GM04503 (cell line): ENCODE data around the gene LNPK.
A peak's percentile ranks its signal among the peaks of the same experiment; 100 is the strongest.
"Not testable (repeated sequence)": the region's sequence is repeated elsewhere in the genome, so short reads cannot be mapped to it uniquely, and the experiment has no call there.

Source experiments
- DNase-seq: peaks from one replicate; pipeline ENCODE4 v3.0.0-alpha.2; 2012; ENCODE audit warnings: low read depth

LNPK gene

GRCh38 chr2:176001916-176002687 lies at the start of gene LNPK:
TSS of gene LNPK (minus strand) at chr2:176002267. CDS start at chr2:175995584, 6,683 bp downstream.
- DNase-seq, result peak; percentile 49

- DNase-seq, result no peak
These were observed 37.3 kb upstream of the LNPK start for GRCh38 chr2:176039375-176039774.

- no peak for DNase-seq
These were observed 36.6 kb upstream of the LNPK start for GRCh38 chr2:176038694-176039093.

DNA sequence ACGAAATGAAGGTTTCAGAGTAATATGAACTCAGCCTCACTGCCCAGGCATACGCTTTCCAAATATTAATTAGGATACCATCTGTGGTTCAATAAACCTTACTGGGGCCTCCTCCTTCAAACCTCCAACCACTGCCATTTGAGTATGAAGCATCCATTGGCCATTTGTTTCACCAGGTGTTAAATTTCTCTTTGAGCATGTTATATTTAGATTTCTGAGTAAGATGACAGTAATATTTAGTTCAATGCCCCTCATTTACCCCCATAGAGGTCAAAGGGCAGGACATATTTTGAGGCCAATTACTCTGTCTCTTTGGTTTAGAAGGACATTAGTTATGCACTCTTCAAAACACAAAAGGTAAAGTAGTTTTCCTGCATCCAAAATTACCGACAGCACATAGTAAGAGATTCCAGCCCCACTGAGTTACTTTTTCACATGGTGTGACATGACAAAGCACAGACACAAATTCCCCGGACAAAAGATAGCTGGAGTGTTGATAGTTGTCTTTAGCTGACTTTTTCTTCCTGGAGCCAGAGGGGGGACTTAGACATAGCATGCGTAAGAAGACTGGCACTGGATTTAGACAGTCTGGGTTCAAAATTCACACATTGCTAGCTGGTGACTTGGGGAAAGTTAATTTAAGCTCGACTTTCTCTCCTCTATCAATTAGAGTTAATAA lies 33.1 kb upstream of the LNPK start:
- DNase-seq, result no peak

DNA sequence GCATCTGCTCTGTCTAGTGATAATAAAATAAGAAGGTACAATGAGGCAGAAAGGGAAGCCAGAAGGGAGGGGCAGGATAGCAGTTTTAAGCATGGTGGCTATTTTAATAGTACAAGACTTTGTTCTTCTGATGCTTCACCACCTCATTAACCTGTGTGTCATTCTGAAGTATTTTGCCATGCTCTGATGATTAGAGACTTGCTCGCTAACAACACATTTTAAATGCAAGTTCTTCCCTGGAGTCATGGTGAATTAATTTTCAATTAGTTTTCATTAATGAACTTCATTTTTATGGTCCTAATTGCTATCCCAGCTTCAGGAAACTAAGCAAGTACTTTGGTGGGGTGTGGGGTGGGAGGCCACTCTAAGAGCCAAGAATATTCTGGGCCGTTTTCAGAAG lies 25.7 kb upstream of the LNPK start:
- DNase-seq, result no peak

DNA sequence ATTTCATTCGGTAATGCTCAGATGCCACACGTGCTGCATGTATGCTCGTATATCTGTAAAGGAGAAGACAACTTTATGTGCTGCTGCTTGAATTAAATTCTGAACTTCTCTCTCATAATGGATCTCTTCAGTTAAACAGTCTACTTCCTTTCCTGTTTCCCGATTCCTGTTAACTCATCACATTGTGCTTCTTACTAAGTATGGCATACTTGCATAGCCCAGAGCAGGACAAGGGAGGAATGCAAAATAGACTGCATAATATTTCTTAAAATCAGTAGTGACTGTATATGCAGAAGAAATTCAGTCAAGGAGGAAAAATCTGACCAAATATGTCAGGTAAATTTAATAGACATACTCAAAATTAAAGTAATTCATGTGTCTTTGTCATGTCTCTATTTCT lies 23.9 kb upstream of the LNPK start:
- no peak for DNase-seq

GRCh38 chr2:176024083-176024482 lies 22.0 kb upstream of the LNPK start:
- DNase-seq, result no peak

GRCh38 chr2:176022048-176022447 lies 20.0 kb upstream of the LNPK start:
- no peak for DNase-seq

- no peak for DNase-seq
These were observed 18.3 kb upstream of the LNPK start for GRCh38 chr2:176020400-176020799.

DNA sequence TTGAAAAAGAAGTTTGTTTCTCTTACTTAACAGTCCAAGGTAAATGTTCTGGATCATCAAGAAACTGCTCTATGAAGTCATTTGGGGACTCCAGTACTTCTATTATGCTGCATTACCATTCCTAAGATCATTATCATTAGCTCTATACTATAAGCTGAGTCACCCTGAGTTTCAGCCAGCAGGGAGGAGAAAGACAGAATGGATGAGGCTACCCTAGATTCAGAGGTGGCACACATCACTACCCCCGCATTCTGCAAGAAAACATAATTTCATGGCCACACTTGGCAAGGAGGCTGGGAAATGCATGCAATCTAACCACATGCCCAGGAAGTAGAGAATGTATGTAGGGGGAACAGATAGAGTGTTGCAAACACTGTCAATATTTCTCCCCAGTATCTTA lies 16.6 kb upstream of the LNPK start:
- no peak for DNase-seq

DNA sequence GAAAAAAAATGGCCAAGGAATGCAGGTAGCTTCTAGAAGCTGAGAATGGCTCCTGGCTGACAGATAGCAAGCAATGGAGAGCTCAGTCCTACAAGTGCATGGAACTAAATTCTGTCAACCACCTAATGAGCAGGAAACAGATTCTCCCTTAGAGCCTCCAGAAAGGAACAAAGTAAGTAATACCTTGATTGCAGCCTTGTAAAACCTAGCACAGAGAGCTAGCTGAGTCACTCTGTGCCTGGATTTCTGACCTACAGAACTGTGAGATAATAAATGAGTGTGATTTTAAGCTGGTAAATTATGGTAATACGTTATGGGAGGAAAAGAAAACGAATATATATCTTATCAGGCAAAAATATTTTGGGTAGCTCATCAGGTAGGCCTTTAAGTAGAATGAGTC lies 7.4 kb upstream of the LNPK start:
- DNase-seq, result no peak

DNA sequence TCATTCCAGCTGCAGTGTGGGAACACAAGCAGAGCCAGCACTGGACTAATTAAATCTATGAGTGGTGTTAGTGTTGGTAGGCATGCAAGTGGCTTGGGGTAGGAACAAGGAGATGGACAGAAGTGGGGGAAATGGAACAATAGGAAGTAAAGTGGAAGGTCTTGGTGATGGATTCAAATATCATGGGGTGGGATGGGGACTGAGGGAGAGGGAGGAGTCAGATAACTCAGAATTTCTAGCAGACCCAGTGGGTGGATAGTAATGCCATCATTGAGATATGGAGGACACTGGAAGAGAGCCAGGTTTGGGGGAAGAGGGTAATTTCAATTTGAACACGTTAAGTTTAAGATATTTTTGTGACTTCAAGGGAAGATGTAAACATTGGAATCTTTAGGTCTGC lies 2.9 kb upstream of the LNPK start:
- DNase-seq, result no peak

GRCh38 chr2:176003958-176004357 lies 1.9 kb upstream of the LNPK start:
- no peak for DNase-seq

DNA sequence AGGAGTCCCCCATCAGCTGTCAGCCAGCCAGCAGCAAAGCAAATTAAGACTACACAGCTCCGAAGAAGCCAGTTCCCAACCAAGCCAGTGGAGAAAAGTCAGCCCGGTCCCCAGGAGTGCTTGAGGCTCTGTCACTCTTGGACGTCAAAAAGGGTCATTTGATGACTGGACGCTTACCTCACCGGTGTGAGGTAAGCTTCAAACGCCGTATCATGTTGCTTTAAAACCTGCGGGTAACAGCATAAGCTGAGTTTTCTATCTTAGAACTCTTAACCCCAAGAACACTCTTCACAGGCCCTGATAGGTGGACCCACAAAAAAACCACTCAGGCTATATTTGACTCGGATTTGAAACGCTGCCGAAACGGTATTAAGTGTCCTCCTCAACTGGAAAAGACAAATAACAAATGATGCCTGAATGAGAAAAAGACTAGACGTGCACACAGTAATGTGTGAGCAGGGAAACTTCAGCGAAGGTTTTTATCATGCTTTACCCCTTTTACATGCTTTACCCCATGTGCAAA lies 682 bp upstream of the LNPK start:
- DNase-seq, result no peak

- peak; percentile 12 for DNase-seq
These were observed 669 bp downstream of the LNPK start for GRCh38 chr2:176001281-176001915.

- no peak for DNase-seq
These were observed 2.7 kb downstream of the LNPK start for GRCh38 chr2:175999283-175999819.

- DNase-seq, result no peak
These were observed 12.0 kb downstream of the LNPK start for GRCh38 chr2:175990099-175990498.

DNA sequence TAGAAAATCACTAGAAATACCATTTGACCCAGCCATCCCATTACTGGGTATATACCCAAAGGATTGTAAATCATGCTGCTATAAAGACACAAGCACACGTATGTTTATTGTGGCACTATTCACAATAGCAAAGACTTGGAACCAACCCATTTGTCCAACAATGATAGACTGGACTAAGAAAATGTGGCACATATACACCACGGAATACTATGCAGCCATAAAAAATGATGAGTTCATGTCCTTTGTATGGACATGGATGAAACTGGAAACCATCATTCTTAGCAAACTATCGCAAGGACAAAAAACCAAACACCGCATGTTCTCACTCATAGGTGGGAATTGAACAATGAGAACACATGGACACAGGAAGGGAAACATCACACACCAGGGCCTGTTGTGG lies 14.9 kb downstream of the LNPK start:
- DNase-seq, result not testable (repeated sequence)

- DNase-seq, result no peak
These were observed 17.2 kb downstream of the LNPK start for GRCh38 chr2:175984846-175985245.

DNA sequence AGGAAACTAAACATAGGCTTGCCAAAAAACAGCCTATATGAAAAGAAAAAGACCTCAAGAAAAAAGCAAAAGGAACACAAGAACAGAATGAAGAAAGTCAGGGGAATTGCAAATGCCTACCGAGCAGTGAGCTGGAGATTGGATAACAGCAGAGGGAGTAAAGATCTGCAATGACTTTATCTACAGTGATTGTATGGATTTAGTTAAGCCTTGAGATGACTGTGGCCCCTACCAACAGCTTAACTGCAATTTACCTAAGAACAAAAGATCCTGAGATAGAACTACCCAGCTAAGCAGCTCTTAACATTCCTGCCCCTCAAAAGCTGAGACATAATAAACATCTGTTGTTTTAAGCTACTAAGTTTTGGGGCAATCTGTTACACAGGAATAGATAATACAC lies 20.5 kb downstream of the LNPK start:
- no peak for DNase-seq

GRCh38 chr2:175976391-175977157 lies 25.5 kb downstream of the LNPK start:
- DNase-seq, result no peak

DNA sequence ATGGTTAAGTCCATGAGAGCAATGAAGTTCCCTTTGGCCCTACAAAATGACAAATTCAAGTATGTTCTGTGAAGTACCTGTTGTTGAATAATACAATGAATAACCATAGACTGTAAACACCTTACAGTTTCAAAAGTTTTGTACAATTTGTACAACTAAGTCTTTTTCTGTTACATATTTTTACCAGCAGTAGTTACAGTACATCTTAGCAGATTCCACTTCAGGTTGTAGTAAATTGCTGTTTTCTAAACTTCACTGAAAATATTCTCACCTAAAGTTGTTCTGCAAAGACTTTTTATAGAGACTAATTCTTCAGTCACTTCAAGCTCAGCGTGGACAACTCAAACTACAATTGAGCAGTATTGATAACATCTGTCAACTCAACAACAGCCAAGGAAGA lies 28.7 kb downstream of the LNPK start:
- no peak for DNase-seq
